Urothelium cell line (cell line): Measurements from ENCODE around the gene TPP1.

Experiments
- DNase-seq: peaks from one replicate; pipeline ENCODE4 v3.0.0; 2011; ENCODE audit warnings: low spot score, mixed read lengths
- FAIRE-seq: peaks from 2 replicates; lab custom pipeline; 2011; peaks lifted over from hg19 to GRCh38; lab: Jason Lieb, UNC

The TPP1 gene

DNA sequence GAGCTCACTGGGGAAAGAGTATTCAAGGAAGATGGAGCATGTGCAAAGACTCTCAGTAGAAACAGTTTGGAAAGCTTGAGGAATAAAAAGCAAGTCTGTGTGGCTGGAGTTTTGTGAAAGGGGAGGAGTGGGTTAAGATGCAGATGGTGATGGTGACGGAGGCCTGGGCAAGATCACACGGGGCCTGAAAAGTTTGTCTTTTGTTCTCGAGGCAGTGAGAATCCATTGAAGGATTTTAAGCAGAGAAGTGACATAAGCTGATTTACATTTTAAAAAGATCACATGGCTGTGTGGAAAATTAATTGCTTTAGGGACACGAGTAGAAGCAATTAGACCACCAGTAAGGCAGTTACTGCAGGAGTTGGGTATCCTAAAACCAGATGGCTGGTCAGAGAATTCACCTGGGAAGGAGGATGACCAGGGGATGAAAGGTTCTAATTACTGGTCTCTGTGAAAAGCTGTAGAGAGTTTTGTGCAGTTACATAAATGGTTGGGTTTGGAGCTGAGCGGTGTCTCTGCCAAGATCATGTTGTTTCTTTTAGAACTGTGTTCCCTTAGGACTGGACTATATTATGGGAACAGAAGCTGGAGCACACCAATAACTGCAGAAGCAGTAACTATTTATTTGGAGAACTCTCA lies 22.9 kb downstream of the TPP1 start:
- DNase-seq (no peak), FAIRE-seq (no peak)

DNA sequence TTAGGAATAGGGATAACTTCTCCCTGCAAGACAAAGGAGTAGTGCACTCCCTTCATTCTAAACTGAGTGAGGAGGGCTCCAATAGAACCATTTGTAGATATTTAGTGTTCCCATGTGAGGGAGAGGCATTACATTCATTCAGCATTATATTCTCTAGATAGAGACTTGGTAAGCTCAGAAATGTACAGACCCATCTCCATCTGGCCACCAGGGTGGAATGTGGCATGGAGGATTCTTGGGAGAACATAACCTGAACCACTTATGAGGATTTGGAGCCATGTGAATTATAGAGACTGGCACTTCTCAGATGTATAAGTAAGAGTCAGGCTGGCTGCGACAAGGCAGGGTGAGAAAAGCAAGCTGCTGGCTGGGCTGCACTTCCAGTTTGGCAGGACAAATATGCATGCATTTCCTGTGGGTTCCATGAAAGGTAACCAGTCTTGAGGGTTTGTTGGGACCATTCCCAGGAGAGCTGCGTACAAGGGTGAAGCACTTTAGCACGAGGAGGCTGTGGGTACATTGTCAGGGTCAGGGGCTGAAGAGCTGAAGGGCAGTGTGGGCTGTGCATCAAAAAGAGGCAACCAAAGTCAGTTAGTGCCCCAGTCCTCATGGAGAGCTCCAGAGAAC lies 25.0 kb downstream of the TPP1 start:
- no peak for DNase-seq
- FAIRE-seq = no peak

DNA sequence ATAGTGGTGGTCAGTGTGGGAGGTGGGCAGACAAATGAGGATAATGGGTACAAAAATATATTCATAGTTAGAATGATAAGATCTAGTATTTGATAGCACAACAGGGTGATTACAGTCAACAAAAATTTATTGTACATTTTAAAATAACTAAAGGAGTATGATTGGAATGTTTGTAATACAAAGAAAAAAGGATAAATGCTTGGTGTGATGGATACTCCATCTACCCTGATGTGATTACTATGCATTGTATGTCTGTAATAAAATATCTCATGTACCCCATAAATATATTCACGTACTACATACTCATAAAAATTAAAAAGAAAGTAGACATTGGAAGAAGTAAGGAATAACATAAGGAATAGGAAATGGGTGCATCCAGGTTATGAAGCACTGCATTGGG lies 31.2 kb downstream of the TPP1 start:
- no peak for DNase-seq
- no peak for FAIRE-seq

DNA sequence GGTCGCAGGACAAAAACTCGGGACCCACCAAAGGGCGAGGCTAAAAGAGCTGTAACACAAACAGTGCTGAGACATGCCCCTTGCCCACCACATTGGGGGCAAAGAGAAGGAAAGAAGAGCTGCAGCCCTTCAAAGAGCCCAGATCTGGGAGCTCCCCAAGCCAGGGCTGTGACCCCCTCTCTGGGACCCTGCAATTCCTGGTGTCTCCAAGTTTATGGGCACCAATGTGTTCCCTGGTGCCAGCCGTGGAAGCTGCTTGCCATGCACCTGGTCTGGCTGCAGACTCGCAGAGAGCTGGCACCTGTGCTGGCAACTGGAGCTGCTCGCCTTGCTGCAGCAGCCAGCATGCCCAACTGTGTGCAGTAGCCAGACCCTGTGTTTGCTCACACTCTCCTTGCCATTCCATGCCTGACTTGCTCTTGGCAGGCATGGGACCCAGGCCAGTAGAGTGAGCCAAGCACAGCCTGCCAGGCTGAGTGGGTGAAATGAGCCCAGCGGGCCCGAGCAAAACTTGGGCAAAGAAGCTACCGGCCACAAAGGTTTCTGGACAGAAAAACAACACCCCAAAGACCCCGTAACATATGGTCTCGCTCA lies 31.8 kb downstream of the TPP1 start:
- no peak for FAIRE-seq
- no peak for DNase-seq

DNA sequence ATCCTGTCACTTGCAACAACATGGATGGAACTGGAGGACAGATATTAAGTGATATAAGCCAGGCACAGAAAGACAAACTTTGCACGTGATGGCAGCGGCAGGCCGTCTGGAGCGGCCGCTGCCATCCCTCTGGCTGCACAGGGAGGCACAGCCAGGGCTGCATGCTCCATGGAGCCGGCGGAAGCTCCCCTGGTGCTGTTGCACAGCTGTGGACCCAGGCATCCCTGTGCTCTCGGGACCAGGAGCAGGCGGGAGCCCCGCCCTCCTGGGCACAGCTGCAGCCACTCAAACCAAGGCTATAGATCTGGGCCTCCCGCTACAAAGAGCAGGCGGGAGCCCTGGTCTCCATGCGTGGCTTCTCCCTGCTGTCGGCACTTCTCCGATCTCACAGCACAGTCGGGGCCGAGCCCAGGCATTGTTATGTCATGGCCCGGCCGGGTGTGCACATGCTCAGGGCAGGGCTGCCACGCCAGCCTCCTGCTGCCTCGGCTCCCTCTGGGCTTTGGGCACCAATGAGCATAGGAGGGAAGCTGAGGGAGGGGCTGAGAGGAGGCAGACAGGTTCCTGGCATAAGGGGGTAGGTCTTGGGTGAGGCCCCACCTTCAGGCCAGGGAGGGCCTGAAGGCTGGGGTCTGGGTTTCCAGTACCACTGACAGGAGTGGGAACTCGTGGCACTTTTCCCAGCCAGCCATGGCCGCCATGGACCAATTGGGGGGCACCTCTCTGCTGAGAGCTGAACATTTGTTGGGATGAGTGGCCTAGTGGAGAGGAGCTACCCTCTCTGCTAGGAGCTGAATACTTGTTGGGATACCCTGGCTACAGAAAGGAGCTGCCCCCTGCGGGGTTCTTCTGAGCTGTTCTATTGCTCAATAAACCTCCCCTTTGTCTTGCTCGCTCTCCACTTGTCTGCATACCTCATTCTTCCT lies 32.5 kb downstream of the TPP1 start:
- FAIRE-seq = no peak
- no peak for DNase-seq

DNA sequence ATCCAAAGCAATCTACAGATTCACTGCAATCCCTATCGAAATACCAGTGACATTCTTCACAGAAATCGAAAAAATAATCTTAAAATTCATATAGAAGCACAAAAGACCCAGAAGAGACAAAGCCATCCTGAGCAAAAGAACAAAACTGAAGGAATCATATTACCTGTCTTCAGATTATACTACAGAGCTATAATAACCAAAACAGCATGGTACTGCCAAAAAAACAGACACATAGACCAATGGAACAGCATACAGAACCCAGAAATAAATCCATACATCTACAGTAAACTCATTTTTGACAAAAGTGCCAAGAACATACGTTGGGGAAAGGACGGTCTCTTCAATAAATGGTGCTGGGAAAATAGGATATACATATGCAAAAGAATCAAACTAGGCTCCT lies 34.7 kb downstream of the TPP1 start:
- FAIRE-seq = no peak
- no peak for DNase-seq

DNA sequence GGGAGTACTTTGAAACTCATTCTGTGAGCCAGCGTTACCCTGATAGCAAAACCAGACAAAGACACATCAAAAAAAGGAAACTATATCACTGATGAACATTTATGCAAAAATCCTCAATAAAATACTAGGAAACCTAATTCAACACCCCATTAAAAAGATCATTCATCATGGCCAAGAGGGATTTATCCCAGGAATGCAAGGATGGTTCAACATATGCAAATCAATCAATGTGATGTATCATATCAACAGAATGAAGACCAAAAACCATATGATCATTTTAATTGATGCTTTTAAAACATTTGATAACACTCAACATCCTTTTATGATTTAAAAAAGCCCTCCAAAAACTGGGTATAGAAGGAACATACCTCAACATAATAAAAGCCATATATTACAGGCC lies 35.6 kb downstream of the TPP1 start:
- FAIRE-seq (no peak), DNase-seq (no peak)

DNA sequence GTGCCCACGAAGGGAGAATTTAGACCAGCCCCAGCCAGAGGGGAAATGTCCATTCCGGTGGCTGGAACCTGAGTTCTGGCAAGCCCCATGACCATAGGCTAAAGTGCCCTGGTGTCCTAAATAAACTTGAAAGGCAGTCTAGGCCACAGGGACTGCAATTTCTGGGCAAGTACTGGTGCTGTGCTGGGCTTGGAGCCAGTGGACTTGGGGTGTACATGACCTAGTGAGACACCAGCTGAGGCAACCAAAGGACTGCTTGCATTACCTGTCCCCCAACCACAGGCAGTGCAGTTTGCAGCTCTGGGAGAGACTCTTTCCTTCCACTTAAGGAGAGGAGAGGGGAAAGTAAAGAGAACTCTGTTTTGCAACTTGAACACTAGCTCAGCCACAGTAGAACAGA lies 39.5 kb downstream of the TPP1 start:
- FAIRE-seq (no peak), DNase-seq (no peak)

DNA sequence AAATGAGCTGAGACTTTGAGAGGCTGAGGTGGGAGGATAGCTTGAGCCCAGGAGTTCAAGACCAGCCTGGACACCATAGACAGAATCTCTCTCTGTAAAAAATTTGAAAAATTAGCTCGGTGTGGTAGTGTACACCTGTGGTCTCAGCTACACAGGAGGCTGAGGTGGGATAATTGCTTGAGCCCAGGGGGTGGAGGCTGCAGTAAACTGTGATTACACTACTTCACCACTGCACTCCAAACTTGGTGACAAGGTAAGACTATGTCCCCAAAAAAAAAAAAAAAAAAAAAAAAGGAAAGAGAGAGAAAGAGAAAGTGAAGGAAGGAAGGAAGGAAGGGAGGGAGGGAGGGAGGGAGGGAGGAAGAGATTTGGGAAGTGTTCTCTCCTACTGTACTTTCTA lies 41.1 kb downstream of the TPP1 start:
- DNase-seq (no peak), FAIRE-seq (no peak)

DNA sequence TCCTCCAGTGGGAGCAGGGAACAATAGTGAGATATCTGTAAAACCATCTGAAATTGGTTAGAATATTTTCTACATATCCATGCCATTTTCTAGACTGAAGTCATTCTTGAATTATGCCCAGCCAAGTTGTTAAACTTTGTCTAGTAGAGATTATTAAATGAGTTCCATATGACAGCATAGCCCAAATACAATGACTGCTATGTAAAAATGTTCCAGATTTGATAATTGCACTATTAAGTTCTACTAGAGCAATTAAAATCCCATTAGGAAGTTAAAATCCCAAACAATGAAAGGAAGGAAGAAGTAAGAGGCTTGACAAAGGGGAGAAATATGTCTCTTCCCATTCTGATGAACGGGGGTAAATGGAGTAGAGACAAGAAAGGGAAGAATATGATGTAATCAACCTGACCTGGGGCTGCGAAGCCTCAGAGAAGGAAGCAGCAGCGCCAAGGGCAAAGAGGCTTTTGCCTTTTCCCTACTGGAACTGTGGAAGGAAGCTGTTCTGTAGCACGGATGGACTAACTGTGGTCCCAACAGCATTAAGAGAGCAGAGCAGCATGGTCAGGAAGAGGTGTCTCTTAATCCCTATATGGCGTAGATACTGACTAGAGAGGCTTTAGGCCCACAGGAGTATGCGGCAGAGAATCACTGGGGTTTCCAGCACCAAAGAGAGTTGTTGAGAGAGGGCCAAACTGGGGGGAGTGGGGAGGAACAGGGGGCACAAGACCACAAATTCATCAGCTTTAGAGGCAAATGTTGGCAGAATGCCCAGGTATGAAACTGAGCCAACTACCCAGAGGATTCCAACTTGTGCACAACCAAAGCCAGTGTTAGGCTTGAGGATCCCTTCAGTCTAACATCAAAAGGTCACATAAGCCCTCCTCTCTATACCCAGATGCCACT lies 42.5 kb downstream of the TPP1 start:
- DNase-seq (no peak), FAIRE-seq (no peak)

DNA sequence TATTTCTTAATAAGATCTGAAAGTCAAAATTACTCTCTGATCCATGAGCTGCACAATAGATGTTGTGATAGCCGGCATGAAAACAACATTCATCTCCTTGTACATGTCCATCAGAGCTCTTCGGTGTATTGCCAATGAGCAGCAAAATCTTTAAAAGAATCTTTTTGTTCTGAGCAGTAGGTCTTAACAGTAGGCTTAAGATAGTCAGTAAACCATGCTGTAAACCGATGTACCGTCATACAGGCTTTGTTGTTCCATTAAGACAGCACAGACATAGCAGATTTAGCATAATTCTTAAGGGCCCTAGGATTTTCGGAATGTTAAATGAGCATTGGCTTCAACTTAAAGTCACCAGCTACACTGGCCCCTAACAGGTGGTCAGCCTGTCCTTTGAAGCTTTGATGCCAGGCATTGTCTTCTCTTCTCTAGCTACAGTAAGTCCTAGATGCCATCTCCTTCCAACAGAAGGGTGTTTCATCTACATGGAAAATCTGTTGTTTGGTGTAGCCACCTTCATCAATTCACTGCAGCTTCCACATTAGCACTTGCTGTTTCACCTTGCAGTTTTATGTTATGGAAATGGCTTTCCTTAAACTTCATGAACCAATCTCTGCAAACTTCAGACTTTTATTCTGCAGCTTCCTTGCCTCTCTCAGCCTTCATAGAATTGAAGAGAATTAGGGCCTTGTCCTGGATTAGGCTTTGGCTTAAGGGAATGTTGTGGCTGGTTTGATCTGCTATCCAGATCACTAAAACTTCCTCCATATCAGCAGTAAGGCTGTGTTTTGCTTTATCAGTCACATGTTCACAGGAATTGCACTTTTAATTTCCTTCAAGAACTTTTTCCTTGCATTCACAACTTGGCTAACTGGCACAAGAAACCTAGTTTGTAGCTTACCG lies 44.2 kb downstream of the TPP1 start:
- no peak for FAIRE-seq
- no peak for DNase-seq

DNA sequence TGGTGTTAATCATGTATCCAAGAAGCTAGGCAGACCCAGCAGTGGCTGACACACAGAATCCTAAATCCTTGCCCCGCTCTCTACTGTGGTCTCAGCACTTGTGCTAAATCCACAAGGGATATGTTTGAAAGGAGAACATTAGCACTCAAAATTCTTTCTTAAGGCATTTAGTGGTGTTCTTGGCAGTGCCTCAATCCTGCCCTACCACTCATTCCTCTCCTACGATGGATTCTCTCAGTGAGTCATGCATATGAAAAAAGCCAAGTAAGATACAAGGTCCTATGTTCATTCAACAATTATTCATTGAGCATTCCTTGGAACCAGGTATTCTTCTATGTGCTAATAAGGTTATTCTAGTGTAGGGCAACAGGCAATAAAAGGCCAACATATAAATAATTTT lies 47.0 kb downstream of the TPP1 start:
- FAIRE-seq = no peak
- no peak for DNase-seq

DNA sequence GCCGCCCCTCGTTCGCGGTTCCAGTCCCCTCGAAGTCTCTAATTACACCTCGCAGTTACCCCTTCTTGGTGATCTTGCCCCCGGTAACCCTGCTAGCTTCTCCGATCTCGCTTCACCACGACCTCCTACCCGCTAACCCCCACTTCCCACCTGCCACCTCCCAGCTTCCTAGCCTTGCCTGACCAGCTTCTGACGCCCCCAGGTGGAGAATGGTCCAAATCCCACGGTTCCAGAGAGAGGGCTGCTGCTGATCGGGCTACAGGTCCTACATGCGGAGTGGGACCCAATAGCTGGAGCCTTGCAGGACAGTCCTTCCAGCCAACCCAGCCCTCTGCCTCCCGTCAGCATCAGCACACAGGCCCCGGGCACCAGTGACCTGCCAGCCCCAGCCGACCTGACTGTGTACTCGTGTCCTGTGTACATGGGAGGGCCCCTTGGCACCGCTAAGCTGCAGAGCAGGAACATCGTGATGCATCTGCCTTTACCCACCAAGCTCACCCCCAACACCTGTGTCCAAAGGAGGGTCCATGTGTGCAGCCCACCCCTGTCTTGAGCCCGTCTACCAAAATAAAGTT lies 47.7 kb downstream of the TPP1 start:
- FAIRE-seq (no peak), DNase-seq (no peak)

DNA sequence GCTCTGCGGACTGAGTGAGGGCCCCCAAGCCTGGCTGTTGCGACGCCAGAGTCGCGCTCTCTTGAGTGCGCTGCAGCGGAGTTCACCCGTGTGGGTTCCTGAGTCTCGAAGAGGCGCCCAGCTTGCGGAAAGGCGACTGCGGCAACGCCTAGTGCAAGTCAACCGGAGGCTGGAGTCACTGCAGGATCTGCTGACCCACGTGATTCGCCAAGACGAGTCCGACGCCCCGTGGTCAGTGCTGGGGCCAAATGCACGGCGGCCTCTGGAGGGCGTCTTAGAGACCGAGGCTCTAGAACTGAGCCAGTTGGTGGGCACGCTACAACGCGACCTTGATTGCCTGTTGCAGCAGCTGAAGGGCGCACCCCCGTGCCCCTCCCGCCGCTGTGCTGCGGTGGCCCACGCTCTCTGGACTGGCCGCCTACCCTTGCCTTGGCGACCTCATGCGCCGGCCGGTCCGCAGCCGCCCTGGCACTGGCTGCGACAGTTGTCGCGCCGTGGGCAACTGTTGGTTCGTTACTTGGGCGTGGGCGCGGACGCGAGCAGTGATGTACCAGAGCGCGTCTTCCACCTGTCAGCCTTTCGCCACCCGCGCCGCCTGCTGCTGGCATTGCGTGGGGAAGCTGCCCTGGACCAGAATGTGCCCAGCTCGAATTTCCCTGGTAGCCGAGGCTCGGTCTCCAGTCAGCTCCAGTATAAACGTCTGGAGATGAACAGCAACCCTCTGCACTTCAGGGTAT lies 48.4 kb downstream of the TPP1 start:
- FAIRE-seq = no peak
- no peak for DNase-seq

DNA sequence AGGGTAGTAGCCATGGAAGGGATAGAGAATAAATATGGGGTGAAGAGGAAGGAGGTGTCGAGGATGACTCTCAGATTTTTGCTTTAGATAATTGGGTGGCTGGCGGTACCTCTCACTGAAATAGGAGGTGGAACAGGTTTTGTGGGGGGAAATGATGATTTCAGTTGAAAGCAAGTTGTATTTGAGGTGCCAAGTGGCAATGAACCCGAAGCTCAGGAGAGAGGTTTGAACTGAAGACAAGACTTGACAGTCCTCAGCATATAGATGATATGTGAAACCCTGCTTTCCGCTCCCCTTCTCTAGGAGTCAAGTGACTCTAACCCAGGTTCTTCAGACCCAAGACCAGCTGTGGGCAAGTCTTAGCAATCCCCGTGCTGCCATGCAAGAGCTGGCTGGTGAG lies 49.5 kb downstream of the TPP1 start:
- FAIRE-seq (no peak), DNase-seq (no peak)

DNA sequence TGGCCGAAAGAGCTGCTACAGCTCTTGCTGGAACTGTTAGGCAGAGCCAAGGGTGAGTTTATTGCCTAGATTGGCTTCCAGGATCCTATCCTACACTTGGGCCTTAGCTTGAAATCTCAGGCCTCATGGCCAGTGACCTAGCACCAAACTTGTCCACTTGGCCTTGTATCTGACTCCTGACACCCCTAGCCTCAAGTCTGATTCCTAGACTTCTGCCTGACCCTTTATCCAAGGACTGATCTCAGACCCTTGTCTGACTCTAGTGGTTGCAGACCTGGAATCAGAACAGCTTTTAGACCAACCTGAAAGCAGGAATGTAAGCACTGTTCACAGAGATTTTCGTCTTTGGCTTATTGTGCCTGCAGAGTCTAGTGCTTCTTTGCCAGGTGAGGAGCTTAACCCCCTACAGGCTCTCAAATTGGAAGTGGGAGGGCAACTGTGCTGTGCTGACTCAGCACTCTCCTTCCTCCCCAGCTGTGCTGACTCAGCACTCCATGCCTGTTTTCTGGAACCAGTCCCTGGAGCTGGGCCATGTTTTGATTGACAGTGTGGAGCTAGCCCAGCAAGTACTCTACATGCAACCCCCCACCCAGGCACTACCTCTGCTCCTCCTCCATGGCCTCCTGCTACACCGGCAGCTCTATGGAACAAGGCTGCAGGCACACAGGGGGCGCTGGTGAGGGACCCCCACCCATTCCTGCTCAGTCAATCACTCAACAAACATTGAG lies 50.9 kb downstream of the TPP1 start:
- peak; percentile 42 for DNase-seq
- no peak for FAIRE-seq

DNA sequence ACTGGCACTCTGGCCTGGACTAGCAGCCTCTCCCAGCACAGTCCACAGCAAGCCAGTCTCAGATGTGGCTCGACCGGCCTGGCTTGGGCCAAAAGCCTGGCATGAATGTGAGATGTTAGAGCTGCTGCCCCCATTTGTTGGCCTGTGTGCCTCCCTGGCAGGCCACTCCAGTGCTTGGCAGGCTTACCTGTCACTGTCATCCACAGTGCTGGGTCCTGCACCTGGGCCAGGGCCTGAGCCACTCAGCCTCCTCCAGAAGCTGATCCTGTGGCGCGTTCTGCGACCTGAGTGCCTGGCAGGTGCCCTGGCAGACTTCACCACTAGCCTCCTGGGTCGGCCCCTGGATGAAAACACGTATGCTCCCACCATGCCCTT lies 51.9 kb downstream of the TPP1 start:
- no peak for FAIRE-seq
- no peak for DNase-seq
